Panc1 (cell line): ENCODE data around the gene PRDM10.

Source experiments
- POLR2AphosphoS5 ChIP-seq: IDR thresholded peaks from 2 replicates; pipeline ENCODE4 v1.6.1; 2012; ENCODE audit warnings: mild to moderate bottlenecking, low read depth, low read length, moderate library complexity
- SIN3A ChIP-seq: IDR thresholded peaks from 2 replicates; pipeline ENCODE4 v1.6.1; 2012; ENCODE audit warnings: low read depth, mild to moderate bottlenecking, low read length, moderate library complexity, borderline replicate concordance; ENCODE audit not compliant: insufficient read depth
- TCF7L2 ChIP-seq: IDR thresholded peaks from 2 replicates; pipeline ENCODE4 v1.6.1; 2011; ENCODE audit warnings: mild to moderate bottlenecking, low read depth, low read length, inconsistent platforms
- TF ChIP-seq, protein P1 (sequence below): fragments of 450-650 bp; IDR thresholded peaks from 2 replicates; pipeline ENCODE4 v1.5.1; 2017; ENCODE audit warnings: mild to moderate bottlenecking
- TF ChIP-seq, protein P2 (sequence below), 2 experiments: IDR thresholded peaks; 2 replicates each; pipeline ENCODE4 v1.6.1; 2011 to 2012; ENCODE audit warnings: low read depth in 2 of 2, control low read depth in 1 of 2, low read length in 1 of 2, mild to moderate bottlenecking in 1 of 2, moderate library complexity in 1 of 2; ENCODE audit not compliant: insufficient read depth in 1 of 2

DNA sequence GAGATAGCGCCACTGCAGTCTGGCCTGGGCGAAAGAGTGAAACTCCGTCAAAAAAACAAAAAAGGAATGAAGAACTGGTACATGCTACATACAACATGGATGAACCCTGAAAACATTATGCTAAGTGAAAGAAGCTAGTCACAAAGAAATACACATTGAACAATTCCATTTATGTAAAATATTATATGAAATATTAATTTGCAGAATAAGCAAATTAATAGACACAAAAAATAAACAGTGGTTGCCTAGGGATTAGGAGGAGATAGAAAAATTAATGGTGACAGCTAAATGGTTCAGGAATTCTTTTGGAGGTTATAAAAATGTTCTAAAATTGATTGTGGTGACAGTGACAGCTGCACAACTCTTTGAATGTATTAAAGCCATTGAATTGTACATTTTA is 14.7 kb downstream of the PRDM10 start:
- TF ChIP-seq, protein P1, sequence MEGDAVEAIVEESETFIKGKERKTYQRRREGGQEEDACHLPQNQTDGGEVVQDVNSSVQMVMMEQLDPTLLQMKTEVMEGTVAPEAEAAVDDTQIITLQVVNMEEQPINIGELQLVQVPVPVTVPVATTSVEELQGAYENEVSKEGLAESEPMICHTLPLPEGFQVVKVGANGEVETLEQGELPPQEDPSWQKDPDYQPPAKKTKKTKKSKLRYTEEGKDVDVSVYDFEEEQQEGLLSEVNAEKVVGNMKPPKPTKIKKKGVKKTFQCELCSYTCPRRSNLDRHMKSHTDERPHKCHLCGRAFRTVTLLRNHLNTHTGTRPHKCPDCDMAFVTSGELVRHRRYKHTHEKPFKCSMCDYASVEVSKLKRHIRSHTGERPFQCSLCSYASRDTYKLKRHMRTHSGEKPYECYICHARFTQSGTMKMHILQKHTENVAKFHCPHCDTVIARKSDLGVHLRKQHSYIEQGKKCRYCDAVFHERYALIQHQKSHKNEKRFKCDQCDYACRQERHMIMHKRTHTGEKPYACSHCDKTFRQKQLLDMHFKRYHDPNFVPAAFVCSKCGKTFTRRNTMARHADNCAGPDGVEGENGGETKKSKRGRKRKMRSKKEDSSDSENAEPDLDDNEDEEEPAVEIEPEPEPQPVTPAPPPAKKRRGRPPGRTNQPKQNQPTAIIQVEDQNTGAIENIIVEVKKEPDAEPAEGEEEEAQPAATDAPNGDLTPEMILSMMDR, result no peak
- no peak for TF ChIP-seq POLR2AphosphoS5
- TF ChIP-seq, protein P2, sequence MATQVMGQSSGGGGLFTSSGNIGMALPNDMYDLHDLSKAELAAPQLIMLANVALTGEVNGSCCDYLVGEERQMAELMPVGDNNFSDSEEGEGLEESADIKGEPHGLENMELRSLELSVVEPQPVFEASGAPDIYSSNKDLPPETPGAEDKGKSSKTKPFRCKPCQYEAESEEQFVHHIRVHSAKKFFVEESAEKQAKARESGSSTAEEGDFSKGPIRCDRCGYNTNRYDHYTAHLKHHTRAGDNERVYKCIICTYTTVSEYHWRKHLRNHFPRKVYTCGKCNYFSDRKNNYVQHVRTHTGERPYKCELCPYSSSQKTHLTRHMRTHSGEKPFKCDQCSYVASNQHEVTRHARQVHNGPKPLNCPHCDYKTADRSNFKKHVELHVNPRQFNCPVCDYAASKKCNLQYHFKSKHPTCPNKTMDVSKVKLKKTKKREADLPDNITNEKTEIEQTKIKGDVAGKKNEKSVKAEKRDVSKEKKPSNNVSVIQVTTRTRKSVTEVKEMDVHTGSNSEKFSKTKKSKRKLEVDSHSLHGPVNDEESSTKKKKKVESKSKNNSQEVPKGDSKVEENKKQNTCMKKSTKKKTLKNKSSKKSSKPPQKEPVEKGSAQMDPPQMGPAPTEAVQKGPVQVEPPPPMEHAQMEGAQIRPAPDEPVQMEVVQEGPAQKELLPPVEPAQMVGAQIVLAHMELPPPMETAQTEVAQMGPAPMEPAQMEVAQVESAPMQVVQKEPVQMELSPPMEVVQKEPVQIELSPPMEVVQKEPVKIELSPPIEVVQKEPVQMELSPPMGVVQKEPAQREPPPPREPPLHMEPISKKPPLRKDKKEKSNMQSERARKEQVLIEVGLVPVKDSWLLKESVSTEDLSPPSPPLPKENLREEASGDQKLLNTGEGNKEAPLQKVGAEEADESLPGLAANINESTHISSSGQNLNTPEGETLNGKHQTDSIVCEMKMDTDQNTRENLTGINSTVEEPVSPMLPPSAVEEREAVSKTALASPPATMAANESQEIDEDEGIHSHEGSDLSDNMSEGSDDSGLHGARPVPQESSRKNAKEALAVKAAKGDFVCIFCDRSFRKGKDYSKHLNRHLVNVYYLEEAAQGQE (IDR thresholded peaks at IDR 0.05; ENCODE audit: insufficient read depth in 1 of 2, low read depth in 2 of 2, low read length in 1 of 2), result no peak
- TF ChIP-seq TCF7L2, result no peak
- TF ChIP-seq SIN3A, result no peak
